Measurements from ENCODE around the gene ZNF185. TPM values are rescaled to one million over a fixed set of nuclear protein-coding genes. Genes with fewer than 3 reads are reported as not detected.
A peak's percentile ranks its signal among the peaks of the same experiment; 100 is the strongest.

Gene ZNF185
- total RNA-seq, 3 donors from 2014 or later: 2.8 to 6.9 (median 4.2) TPM

GRCh38 chrX:152925835-152926234, 28.0 kb downstream of the ZNF185 start:
- Histone ChIP-seq H3K9me3 (no peaks in the 10 kb centered on the region), H3K4me1 (ENCODE audit: low read depth) (no peaks in the 10 kb centered on the region), H3K4me3 (no peak overlapping the region), H3K36me3 (ENCODE audit: low read depth) (no peaks in the 10 kb centered on the region)
- ATAC-seq (peak; percentile 17), DNase-seq (no peak)
- no peak for TF ChIP-seq CTCF (IDR thresholded peaks at IDR 0.05)
- intact Hi-C loops (cut with DNase I, micrococcal nuclease): no loop called here

GRCh38 chrX:152926279-152926678, 28.4 kb downstream of the ZNF185 start:
- Histone ChIP-seq H3K36me3 (ENCODE audit: low read depth) (no peaks in the 10 kb centered on the region), H3K4me3 (no peak overlapping the region), H3K4me1 (ENCODE audit: low read depth) (no peaks in the 10 kb centered on the region), H3K9me3 (no peaks in the 10 kb centered on the region)
- intact Hi-C loops (cut with DNase I, micrococcal nuclease): no loop called here
- ATAC-seq: peak; percentile 78
- peak in 1 of 3 donors; percentile 48 for DNase-seq
- TF ChIP-seq CTCF (IDR thresholded peaks at IDR 0.05): no peak

- Histone ChIP-seq H3K36me3 (ENCODE audit: low read depth) (no peaks in the 10 kb centered on the region), H3K4me1 (ENCODE audit: low read depth) (no peaks in the 10 kb centered on the region), H3K4me3 (no peak overlapping the region), H3K9me3 (no peaks in the 10 kb centered on the region)
- no peak for ATAC-seq
- TF ChIP-seq CTCF (IDR thresholded peaks at IDR 0.05): no peak
- DNase-seq: no peak
- intact Hi-C loops (cut with DNase I, micrococcal nuclease): no loop called here
Measured at GRCh38 chrX:152926923-152927322, 29.1 kb downstream of the ZNF185 start.

- no peak for ATAC-seq
- Histone ChIP-seq H3K9me3 (no peaks in the 10 kb centered on the region), H3K4me3 (no peak overlapping the region), H3K36me3 (ENCODE audit: low read depth) (no peaks in the 10 kb centered on the region), H3K4me1 (ENCODE audit: low read depth) (no peaks in the 10 kb centered on the region)
- intact Hi-C loops (cut with DNase I, micrococcal nuclease): no loop called here
- DNase-seq: no peak
- no peak for TF ChIP-seq CTCF (IDR thresholded peaks at IDR 0.05)
Measured at GRCh38 chrX:152927858-152928760, 30.2 kb downstream of the ZNF185 start.

- no peak for ATAC-seq
- no peak for TF ChIP-seq CTCF (IDR thresholded peaks at IDR 0.05)
- no peaks in the 10 kb centered on the region for H3K36me3 ChIP-seq (ENCODE audit: low read depth)
- no peak overlapping the region for H3K4me3 ChIP-seq
- H3K9me3 ChIP-seq: no peaks in the 10 kb centered on the region
- no peaks in the 10 kb centered on the region for H3K4me1 ChIP-seq (ENCODE audit: low read depth)
- intact Hi-C loops (cut with DNase I, micrococcal nuclease): no loop called here
- no peak for DNase-seq
Measured at GRCh38 chrX:152928761-152929400, 31.0 kb downstream of the ZNF185 start.
